Tibial nerve (tissue), 4 donors: Measurements from ENCODE around the gene IL1RL2. TPM values are rescaled to one million over a fixed set of nuclear protein-coding genes. Genes with fewer than 3 reads are reported as not detected.

Source experiments
- DNase-seq, 2 donors: peaks; one replicate each; pipeline ENCODE4 v3.0.0-alpha.2; 2019; ENCODE audit warnings: low spot score in 2 of 2
- H3K27ac ChIP-seq, 4 donors: fragments of 200-600 bp; sonication (generic) in 3 of 4; one replicate each; pipeline ENCODE4 v1.5.1; 2017 to 2019; ENCODE audit warnings: mild to moderate bottlenecking in 1 of 4
- H3K27me3 ChIP-seq, 2 donors: fragments of 200-600 bp; sonication (generic) in 1 of 2; one replicate each; pipeline versions ENCODE4 v1.5.1 to v1.6.0; 2017 to 2019
- H3K36me3 ChIP-seq, 3 donors: fragments of 200-600 bp; sonication (generic); one replicate each; pipeline ENCODE4 v1.5.1; 2018 to 2019
- H3K4me1 ChIP-seq, 4 donors: fragments of 200-600 bp; sonication (generic) in 3 of 4; one replicate each; pipeline ENCODE4 v1.5.1; 2017 to 2019
- H3K4me3 ChIP-seq, 4 donors: fragments of 200-600 bp; sonication (generic) in 3 of 4; one replicate each; pipeline ENCODE4 v1.5.1; 2017 to 2019; ENCODE audit warnings: mild to moderate bottlenecking in 1 of 4, moderate library complexity in 1 of 4
- H3K9me3 ChIP-seq, 4 donors: fragments of 200-600 bp; sonication (generic) in 3 of 4; one replicate each; pipeline ENCODE4 v1.5.1; 2017 to 2019
- CTCF ChIP-seq, 5 experiments: fragments of 200-600 bp in 3 of 5; fragments of 450-650 bp in 2 of 5; sonication (generic) in 3 of 5; IDR thresholded peaks; one replicate each; pipeline ENCODE4 v1.5.1; 2016 to 2019; ENCODE audit warnings: antibody characterized with exemption in 5 of 5, mild to moderate bottlenecking in 3 of 5, moderate library complexity in 2 of 5
- EP300 ChIP-seq, 2 donors: sonication (generic); formaldehyde crosslinking; IDR thresholded peaks; one replicate each; pipeline ENCODE4 v1.6.1; 2017; ENCODE audit warnings: antibody characterized with exemption in 2 of 2, mild to moderate bottlenecking in 1 of 2
- POLR2A ChIP-seq, 2 donors: fragments of 450-650 bp; IDR thresholded peaks; one replicate each; pipeline ENCODE4 v1.6.1; 2017; ENCODE audit warnings: antibody characterized with exemption in 2 of 2, mild to moderate bottlenecking in 2 of 2, moderate library complexity in 2 of 2
- WGBS, 2 donors: methylation state at CpG; one replicate each; pipeline ENCODE4 v1.1.5; 2018; 5-methylcytosine and 5-hydroxymethylcytosine counted together
- total RNA-seq, 4 donors: library from RNA; depleted of rRNA; stranded (reverse); fragments of >200 nt; gene quantifications; one replicate each; pipeline ENCODE4 v1.1.0, GENCODE V29; 2016

IL1RL2 gene
- total RNA-seq, 4 donors from 2014 or later: 0.30 TPM; not detected in 3

DNA sequence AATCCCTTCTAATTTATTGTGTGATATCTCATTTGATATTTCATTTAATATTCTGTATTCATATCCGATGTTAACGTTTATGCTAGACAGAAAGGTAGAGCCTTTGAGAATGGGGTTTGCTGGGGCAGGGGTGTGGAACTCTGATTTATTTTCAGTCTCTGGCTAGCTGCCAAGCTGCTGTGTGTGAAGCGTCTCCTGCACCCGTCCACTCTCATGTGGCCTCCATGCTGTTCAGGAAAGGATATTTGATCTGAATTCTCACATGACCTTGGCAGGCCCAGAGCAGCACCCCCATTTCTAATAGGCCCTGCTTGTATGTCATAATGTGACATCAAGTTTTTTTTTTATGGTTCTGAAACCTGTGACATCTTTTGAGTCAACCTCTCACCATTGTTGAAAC, 42.7 kb upstream of the IL1RL2 start:
- Histone ChIP-seq H3K4me3 (peak overlapping the region in 2 of 4 donors; percentile 10 to 65), H3K27ac (peak overlapping the region in 2 of 4 donors; percentile 72 to 90), H3K36me3 (peaks cover 0 to 17% (median 0%) of the 10 kb centered on the region in 3 donors), H3K9me3 (peaks cover 0 to 59% (median 7%) of the 10 kb centered on the region in 4 donors), H3K27me3 (no peaks in the 10 kb centered on the region), H3K4me1 (peaks cover 0 to 12% (median 5%) of the 10 kb centered on the region in 4 donors)
- peak in 1 of 2 donors; percentile 37 for TF ChIP-seq EP300 (IDR thresholded peaks at IDR 0.05)
- no peak for TF ChIP-seq POLR2A (IDR thresholded peaks at IDR 0.05)
- TF ChIP-seq CTCF (IDR thresholded peaks at IDR 0.05): no peak
- WGBS, 2 donors: 64 to 66% methylated on average over 4 of the region's 4 CpGs
- DNase-seq: no peak

- Histone ChIP-seq H3K27me3 (no peaks in the 10 kb centered on the region), H3K9me3 (peaks cover 0 to 69% (median 7%) of the 10 kb centered on the region in 4 donors), H3K27ac (no peak overlapping the region), H3K4me3 (peak overlapping the region in 1 of 4 donors; percentile 65), H3K4me1 (peaks cover 0 to 12% (median 5%) of the 10 kb centered on the region in 4 donors), H3K36me3 (peaks cover 0 to 21% (median 0%) of the 10 kb centered on the region in 3 donors)
- no peak for TF ChIP-seq EP300 (IDR thresholded peaks at IDR 0.05)
- TF ChIP-seq CTCF (IDR thresholded peaks at IDR 0.05): no peak
- no peak for TF ChIP-seq POLR2A (IDR thresholded peaks at IDR 0.05)
- WGBS, 2 donors: 95 to 100% methylated on average over 3 to 4 of the region's 4 CpGs
- no peak for DNase-seq
Measured at GRCh38 chr2:102145107-102145506, 41.7 kb upstream of the IL1RL2 start.

- Histone ChIP-seq H3K4me3 (no peak overlapping the region), H3K4me1 (peaks cover 0 to 12% (median 5%) of the 10 kb centered on the region in 4 donors), H3K36me3 (peaks cover 0 to 21% (median 0%) of the 10 kb centered on the region in 3 donors), H3K27ac (no peak overlapping the region), H3K9me3 (peaks cover 0 to 70% (median 7%) of the 10 kb centered on the region in 4 donors), H3K27me3 (no peaks in the 10 kb centered on the region)
- no peak for DNase-seq
- WGBS, 2 donors: 93% methylated on average over 4 of the region's 4 CpGs
- no peak for TF ChIP-seq EP300 (IDR thresholded peaks at IDR 0.05)
- TF ChIP-seq CTCF (IDR thresholded peaks at IDR 0.05): no peak
- no peak for TF ChIP-seq POLR2A (IDR thresholded peaks at IDR 0.05)
Measured at GRCh38 chr2:102145934-102146333, 40.9 kb upstream of the IL1RL2 start.

DNA sequence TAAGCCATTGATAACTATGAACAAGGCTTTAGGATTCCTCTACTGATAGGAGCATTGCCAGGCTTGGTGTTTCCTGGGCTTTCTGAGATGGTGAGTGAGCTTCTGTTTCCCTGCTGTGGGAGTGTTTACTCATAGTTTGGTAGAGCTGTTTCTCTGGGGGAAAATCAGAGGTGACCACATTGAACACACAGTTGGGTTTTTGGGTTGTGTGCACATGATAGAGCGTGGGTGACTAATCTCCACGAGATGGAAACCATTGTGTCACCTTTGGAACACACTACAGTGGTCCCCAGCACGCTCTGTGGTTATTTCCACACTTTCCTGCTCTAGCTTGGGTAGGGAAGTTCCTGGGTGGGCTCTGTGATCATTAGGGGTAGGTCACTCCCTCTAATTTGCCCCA, 38.9 kb upstream of the IL1RL2 start:
- Histone ChIP-seq H3K27ac (peak overlapping the region in 2 of 4 donors; percentile 11 to 36), H3K9me3 (peaks cover 0 to 70% (median 7%) of the 10 kb centered on the region in 4 donors), H3K36me3 (peaks cover 0 to 21% (median 0%) of the 10 kb centered on the region in 3 donors), H3K4me3 (no peak overlapping the region), H3K4me1 (no peaks in the 10 kb centered on the region), H3K27me3 (no peaks in the 10 kb centered on the region)
- TF ChIP-seq CTCF (IDR thresholded peaks at IDR 0.05): no peak
- TF ChIP-seq EP300 (IDR thresholded peaks at IDR 0.05): peak in 1 of 2 donors; percentile 58
- TF ChIP-seq POLR2A (IDR thresholded peaks at IDR 0.05): no peak
- peak in 1 of 2 donors; percentile 45 for DNase-seq
- 77 to 83% methylated on average over 3 of the region's 3 CpGs for WGBS, 2 donors

GRCh38 chr2:102149243-102149642, 37.6 kb upstream of the IL1RL2 start:
- no peak overlapping the region for H3K4me3 ChIP-seq
- WGBS, 2 donors: 73 to 85% methylated on average over 2 of the region's 2 CpGs
- no peaks in the 10 kb centered on the region for H3K4me1 ChIP-seq
- no peak for TF ChIP-seq POLR2A (IDR thresholded peaks at IDR 0.05)
- TF ChIP-seq EP300 (IDR thresholded peaks at IDR 0.05): no peak
- no peak for TF ChIP-seq CTCF (IDR thresholded peaks at IDR 0.05)
- H3K27ac ChIP-seq: no peak overlapping the region
- H3K36me3 ChIP-seq: peaks cover 0 to 26% (median 0%) of the 10 kb centered on the region in 3 donors
- DNase-seq: no peak
- no peaks in the 10 kb centered on the region for H3K27me3 ChIP-seq
- H3K9me3 ChIP-seq: peaks cover 0 to 60% (median 7%) of the 10 kb centered on the region in 4 donors
